Amniotic epithelial cell (primary cell): Measurements from ENCODE around the gene TAF4B.
A peak's percentile ranks its signal among the peaks of the same experiment; 100 is the strongest.
"Not testable (repeated sequence)": the region's sequence is repeated elsewhere in the genome, so short reads cannot be mapped to it uniquely, and the experiment has no call there.

ENCODE experiments used
- DNase-seq: peaks from one replicate; pipeline ENCODE4 v3.0.0-alpha.2; 2010; ENCODE audit warnings: low read depth

The TAF4B gene

DNA sequence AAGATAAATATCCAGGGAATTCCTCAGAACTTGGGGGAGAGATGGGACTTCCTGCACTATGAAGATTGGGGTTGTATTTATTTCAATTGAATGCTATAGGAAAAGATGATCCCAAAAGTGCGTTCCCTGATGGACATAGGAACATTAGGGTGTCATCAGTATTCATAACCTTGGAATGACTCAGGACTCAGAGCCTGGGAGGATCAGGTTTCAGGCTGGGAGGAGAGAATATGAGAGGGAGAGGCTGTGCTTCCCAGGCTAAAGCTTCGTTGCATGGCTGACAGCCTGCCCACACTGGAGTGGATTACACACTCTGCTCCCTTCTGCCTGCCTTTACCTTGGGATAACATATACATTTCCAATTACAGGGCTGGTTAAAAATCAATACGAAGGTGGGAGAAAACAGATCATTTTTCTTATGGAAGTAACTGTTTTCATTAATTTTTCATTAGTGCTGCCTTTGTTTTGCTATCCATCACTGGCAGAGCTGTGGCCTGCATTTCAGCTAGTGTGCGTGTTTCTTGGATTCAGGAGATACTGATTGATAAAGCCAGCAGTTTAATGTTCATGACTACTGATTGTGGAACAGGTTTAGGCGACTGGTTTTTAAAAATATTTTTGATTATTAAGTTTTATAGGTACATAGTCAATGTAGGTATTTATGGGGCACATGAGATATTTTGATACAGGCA, 203.4 kb downstream of the TAF4B start:
- peak; percentile 86 for DNase-seq

DNA sequence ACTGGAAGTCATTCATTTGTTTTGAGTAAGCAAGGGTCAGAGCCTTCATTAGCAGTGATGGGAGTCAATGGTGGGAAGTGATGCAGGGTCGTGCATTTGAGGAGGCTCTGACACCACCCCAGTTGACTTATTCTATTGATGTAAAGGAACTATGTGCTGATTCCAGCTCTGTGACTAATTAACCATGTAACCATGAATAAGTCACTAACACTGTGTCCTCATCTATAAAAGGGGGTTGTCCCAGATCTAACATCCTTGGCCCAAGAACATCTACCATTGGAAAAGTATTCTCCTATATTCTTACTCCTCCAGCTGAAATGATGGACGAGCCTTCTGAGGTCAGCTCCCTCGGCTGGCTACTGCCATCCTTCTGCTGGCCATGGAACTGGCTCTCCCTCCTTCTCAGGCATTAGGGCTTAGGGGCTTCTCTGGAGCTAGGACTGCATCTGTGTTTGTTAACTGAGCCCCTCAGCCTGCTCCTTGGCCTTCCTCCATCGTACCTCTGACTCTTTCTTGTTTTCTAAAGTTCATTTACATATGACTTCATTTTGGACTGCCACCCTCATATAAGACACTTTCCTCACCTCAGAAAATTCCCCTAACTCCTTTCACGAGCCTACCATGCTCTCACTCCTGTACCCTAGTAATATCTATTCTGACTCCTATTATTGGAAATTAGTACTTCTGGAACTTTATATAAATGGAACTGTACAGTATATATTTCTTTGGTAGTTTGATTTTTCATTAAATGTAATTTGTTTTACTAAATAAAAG, 206.6 kb downstream of the TAF4B start:
- no peak for DNase-seq

DNA sequence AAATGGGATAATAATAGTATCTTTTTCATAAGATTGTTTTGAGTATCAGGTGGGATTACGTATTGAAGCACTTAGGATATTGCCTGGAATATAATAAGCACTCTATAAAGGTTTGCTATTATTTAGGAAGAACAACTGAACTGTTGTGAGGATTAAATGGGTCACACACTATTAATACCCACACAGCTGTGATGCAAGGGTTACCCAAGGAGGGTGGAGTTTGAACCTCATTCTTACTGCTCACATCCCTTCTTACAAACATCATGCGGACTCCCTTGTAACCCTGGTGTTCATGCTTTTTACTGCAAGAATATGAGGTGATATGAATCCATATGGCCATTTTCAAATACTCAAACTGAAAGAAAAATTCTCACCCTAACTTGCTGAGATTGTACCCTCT, 208.6 kb downstream of the TAF4B start:
- no peak for DNase-seq

DNA sequence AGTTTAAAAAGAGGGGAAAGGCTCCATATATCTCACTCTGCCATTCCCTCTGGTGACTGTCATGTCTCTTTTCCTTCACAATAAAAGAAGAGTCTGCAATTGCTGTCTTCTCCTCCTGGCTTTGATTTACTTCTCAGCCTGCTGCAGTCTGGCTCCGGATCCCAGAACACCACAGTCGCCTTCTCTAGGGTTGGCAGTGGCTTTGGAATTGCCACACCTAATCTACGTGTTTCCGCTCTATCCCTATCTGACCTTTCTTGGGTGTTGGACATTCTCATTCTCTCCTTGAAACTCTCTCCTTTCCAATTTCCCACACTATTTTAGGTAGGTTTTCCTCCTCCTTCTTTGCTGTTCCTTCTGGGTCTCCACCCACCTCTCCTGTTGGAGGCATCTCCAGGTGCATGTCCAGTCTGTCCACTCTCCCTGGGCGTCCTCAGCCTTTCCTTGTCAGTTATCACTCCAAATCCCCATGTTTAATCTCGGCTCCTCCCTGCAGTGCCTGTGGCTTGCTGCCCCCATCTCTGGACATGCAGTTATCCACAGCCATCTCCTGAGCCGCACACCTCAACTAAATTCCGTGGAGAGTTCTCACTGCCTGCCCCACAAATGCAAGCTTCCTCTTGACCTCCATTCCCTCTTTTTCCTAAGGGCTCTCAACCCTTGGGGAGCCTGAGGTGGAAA, 209.3 kb downstream of the TAF4B start:
- no peak for DNase-seq

DNA sequence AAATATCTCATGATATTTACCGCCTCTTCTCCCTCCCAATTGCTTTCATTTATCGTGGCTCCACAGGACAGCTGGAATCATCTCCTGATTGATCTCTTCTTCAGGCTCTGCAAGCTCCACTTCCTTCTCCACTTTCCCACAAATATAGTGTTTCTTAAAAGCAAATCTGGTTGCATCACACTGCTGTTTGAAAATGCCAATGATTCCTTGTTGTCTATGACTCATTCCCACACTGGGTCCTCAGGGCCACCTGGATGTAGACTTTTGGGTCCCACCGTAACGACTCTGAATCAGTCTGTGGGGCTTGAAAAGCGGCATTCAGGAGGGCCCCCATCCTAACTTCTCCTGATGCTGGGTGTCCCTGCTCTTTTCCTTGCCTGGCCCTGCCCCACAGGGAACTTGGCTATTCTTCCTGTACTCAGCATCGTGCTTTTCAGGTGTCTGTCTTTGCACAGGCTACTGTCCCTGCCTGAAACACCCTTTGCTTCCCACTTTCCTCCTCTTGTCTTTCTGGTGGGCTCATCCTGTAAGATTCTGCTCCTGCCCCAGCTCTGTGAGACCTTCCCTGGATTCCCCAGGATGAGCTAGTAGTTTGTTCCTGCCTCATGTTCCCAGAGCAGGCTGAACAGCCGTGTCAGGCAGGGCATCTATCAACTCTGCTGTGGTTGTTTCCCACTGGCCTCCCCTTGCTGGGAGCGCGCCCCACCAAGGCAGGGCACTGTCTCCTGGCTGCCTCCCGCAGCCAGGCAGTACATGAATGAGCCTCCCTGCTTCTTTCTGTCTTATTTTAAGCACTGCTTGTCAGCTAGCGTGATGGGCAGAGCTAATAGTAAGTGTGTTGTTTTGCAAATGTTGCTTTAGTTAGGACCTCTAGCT, 210.2 kb downstream of the TAF4B start:
- peak; percentile 91 for DNase-seq

DNA sequence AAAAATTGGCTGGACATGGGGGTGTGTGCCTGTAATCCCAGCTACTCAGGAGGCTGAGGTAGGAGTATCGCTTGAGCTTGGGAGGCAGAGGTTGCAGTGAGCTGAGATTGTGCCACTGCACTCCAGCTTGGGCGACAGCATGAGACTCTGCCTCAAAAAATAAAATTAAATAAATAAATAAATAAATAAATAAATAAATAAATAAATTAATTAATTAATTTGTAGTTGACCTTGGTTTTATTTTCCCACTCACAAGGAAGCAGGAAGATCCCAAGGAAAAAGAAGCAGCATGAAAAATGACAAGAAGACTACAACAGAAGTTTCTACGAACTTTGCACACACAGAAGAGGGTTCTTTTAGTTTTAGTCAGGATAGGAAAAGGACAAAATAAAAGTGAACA, 211.4 kb downstream of the TAF4B start:
- not testable (repeated sequence) for DNase-seq

DNA sequence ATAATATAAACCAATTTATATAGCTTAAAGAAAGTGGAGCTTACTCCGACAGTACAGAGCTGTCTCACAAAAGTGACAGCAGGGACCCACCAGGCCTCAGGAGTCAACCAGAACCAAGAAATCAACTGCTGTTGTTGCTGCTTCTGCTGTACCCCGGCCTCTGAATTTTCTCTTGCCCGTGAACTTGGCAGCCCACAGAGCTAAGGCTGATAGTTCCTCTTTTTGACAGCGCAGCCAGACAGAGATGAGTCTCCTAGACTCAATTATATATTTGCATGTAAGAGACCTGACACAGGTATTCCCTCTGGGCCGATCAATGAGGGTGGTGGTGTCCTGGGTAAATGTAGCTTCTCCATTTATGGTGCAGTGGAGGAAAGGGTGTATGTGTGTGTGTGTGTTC, 212.7 kb downstream of the TAF4B start:
- no peak for DNase-seq

DNA sequence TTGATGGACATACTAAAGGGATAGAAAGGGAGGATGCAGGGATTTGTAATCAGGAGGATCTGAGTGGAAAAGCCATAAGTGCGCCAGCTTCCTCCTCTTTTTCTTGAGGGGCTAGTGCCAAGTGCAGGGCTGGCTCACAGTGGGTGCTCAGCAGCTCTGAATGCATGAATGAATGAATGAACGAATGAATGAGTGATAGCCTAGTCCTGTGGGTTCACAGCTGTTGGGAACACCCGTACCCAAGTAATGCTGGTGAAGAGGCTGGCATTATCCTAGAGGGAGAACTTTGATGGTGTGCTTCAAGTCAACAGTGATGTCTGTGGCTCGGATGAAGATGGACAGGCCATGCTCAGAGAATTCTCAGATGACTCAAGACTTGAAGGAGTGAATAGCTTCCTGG, 213.3 kb downstream of the TAF4B start:
- no peak for DNase-seq

DNA sequence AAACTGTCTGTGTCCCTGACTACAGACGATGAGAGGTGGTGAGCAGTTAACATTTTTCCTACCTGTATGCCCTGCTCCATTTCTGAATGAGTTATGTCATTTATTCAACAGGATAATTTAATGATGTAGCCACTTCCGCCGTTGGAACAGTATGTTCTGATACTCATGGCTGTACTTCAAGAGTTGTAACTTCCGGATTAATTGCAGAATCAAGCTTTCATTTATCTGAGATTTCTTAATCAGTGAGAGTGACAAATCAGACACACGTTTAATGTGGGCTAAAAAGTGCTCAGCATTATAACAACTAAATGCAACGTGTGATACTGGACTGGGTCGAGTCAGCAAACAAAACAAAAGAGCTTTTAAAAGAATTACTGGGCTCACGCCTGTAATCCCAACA, 214.4 kb downstream of the TAF4B start:
- DNase-seq, result peak; percentile 38
